Measurements from ENCODE around the gene NDRG2.

Gene NDRG2

GRCh38 chr14:21024585-21025370 is at the start of gene NDRG2:
Gene NDRG2 (minus strand): TSS chr14:21025061. CDS start chr14:21023315, 1,746 bp downstream.
- DNase-seq (ENCODE audit: low read depth in 2 of 2), result peak; percentile 32 to 56

DNA sequence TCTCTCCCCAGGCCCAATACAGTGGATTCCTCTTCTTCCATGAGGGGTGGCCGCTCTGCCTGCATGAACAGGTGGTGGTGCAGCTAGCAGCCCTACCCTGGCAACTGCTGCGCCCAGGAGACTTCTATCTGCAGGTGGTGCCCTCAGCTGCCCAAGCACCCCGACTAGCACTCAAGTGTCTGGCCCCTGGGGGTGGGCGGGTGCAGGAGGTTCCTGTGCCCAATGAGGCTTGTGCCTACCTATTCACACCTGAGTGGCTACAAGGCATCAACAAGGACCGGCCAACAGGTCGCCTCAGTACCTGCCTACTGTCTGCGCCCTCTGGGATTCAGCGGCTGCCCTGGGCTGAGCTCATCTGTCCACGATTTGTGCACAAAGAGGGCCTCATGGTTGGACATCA is 49.1 kb upstream of the NDRG2 start:
- no peak for DNase-seq (ENCODE audit: low read depth in 2 of 2)

DNA sequence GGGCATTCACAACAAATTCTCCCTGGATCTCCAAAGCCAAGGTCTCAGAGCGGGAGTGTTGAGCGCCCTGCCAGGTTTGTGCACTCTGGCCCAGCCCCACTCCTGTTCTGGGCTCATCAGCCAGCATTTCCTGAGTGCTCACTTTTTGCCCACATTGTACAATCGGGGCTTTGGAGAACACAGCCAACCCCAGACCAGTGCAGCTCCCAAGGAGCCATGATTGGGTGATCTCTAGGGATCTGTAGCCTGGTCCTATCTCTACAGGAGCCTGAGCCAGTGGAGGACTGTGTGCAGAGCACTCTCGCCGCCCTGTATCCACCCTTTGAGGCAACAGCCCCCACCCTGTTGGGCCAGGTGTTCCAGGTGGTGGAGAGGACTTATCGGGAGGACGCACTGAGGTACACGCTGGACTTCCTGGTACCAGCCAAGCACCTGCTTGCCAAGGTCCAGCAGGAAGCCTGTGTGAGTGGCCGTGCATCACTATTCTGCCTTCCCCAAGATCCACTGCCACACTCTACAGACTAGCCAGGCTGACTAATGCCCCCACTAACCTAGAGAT is 48.0 kb upstream of the NDRG2 start:
- no peak for DNase-seq (ENCODE audit: low read depth in 2 of 2)

DNA sequence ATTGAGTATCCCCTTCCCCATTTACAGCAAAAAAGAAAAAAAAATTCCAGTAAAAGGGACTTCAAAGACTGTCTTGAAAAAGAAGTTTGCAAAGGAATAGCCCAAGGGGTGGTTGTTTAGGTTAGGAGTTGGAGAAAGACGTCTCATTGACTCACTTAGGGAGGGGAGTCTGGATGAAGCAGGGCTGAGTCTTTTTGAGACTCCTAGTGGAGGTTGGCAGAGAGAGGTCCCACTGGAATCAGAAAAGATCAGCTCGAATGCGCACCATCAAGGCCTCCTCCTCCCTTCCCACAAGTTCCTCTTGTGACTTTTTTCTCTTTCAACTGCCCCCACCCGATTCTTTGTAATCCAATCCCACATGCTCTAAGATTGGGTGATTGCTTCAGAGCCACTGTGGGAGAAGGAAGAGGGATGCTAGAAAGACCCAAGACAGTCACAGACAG is 47.2 kb upstream of the NDRG2 start:
- no peak for DNase-seq (ENCODE audit: low read depth in 2 of 2)

- DNase-seq (ENCODE audit: low read depth in 2 of 2), result peak in 1 of 2 donors; percentile 44
Observed at GRCh38 chr14:21071225-21072030, 46.6 kb upstream of the NDRG2 start.

DNA sequence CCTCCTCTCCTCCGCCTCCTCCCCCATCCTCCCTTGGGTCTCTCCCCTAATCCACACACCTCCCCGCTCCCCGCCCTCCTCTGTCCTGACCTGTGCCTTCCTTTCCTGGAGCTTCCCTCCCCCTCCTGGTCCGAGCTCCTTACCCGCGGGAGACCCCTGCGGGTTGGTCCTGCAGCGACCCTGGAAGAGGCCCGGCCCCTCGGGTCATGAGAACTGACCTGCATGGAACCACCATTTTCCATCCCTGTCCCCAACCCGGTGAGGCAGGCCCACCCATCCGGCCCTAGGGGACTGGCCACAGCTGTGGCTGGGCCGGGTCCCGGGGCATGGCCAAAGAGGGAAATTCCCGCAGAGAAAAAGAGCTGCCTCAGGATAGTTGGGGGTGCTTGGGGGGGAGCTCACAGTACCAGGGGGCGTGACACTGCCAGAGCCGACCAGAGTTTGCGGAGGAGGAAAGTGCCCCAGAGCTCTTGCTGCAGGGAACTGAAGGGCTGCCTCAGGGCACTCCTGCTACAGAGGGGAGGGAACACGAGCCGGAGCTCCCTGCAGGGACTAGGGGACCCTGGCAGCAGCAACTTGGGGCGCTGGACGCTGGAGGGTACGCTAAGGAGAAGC is 45.9 kb upstream of the NDRG2 start:
- DNase-seq (ENCODE audit: low read depth in 2 of 2), result no peak

DNA sequence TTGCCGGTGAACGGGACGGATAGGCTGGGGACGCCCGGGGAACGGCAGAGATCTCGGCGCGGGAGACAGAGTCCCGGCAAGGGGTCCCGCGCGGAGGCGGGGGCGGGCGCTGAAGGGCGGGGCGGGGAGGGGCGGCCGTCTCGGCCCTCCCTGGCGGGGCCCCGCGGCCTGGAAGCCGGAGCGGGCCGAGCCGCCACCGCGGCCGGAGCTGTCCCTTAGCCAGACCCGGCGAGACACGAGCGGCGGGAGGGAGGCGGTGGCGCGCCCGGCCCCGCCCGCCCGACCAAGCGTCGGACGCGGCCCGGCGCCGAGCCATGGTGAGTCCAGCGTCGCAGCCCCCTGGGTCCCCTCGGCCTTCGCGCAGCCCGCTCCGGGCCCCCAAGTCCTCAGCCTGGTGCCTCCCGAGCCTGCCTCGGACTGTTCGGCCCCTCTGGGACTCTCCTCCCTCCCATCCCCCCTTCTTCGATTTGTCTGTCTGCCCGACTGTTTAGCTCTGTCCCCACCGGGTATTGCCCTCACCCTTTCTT is 45.3 kb upstream of the NDRG2 start, which contains the start of gene ARHGEF40:
TSS of gene ARHGEF40 (plus strand) at position 222 of the 527 bp plus-strand sequence. CDS start at position 315, 93 bp downstream.
- no peak for DNase-seq (ENCODE audit: low read depth in 2 of 2)

- no peak for DNase-seq (ENCODE audit: low read depth in 2 of 2)
Observed at GRCh38 chr14:21069388-21070082, 44.7 kb upstream of the NDRG2 start.

DNA sequence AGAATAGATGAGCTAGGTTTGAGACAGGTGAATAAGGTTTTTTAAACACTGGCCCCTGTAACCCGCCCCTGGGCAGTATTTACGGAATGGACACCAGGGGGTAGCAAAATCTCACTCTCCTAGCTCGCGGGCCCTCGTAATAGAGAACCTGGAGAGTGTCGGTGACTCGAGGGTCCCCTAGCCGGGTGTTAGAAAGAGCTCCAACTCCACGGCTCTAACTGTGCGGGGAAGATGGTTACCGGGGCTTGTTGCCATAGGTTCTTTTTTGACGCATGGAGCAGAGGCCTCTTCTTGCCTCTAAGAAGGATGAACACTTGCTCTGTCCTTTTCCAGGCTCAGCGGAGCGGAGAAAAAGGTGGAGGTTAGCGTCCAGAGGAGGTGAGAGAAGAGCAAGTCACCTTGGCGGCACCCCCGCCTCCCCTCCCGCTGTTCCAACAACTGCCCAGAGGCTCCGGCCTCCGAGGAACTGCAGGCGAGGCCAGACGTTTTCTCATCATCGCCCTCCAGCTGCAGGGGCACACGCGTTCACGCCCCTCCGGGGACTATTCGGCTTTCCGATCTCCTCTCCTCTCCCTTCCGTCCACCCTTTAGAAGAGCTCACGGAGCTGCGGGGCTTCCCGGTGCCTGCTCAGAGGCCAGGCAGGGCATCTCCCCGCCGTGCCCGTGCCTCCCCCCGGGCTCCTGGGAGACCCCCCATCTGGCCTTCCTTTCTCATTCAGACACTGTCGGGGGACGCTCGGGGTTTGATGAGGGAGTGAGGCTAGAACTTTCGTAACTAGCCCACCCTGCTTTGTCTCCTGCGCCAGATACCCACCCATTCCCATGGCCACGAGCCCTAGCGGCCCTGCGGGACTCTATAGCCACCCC is 43.9 kb upstream of the NDRG2 start:
- DNase-seq (ENCODE audit: low read depth in 2 of 2), result no peak

GRCh38 chr14:21066882-21067502 is 42.1 kb upstream of the NDRG2 start:
- DNase-seq (ENCODE audit: low read depth in 2 of 2), result no peak

DNA sequence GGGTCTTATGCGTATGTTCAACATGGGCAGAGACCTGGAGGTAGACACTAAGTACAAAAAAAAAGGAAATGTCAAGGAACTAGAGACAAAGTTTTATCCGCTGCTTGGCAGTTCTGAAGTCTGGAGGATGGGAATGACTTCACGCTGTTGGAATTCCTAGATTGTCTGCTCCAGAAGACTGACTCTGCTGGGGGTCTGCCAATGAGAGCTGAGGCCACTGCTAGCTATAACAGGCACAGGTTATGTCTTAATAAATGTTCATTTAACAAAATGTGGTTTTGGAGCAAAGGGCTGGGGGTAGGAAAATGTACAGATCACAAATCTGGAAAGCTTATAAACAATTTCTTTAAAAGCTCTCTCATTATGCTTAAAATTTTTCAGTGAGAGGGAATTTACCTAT is 38.6 kb upstream of the NDRG2 start:
- no peak for DNase-seq (ENCODE audit: low read depth in 2 of 2)

GRCh38 chr14:21061347-21061668 is 36.4 kb upstream of the NDRG2 start:
- no peak for DNase-seq (ENCODE audit: low read depth in 2 of 2)

GRCh38 chr14:21060614-21061346 is 35.9 kb upstream of the NDRG2 start:
- no peak for DNase-seq (ENCODE audit: low read depth in 2 of 2)

DNA sequence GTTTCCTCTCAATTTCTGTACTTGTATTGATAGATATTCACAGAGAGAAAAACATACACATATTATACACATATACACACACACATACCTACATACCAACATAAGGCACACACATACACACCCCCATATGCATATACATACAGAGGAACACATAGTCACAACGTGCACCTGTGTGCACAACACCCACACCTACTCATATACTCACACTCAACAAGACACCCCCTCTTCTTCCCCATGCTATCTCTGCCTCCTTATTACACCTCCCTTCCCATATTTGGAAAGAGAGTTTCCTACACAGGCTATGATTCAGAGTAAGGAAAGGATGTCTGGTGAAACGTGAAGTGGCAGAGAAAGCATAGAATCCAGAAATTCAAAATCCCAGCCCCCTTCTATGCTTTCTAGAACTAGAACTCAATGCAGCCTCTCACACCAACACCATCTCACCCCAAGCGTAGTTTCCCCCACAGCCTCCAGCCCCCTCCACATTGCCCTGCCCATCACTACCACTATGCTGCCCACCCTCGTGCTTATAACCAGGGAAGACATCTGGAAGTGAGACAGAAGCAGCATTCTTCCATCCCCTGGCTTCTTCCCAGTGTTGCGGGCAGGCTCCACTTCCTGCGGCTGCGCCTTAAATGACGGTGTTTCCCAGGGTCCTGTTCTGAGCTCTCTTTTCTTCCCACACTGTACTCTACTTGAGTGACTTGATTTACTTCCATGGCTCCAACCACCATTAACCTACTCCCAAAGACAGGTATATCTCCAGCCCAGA is 35.2 kb upstream of the NDRG2 start:
- no peak for DNase-seq (ENCODE audit: low read depth in 2 of 2)

DNA sequence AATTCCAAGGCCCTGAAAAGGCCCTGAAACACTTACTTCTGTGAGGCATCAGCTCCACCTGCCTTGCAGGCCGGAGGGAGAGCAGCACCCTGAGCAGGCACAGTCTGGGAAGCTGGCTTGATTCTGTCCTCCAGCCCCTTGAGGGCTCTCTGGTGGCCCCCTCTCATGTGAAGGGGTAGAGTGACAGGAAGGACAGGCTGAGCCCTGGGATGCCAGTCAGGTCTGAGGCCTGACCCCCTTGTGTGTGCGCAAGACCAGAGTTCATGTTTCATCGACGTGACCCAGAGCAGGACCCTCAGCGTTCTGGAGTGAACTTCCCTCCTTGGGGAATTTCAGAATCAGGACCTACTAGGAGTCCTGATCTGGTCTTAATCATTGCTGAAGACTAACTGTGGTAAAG is 34.0 kb upstream of the NDRG2 start:
- DNase-seq (ENCODE audit: low read depth in 2 of 2), result no peak

- DNase-seq (ENCODE audit: low read depth in 2 of 2), result no peak
Observed at GRCh38 chr14:21057803-21058675, 33.2 kb upstream of the NDRG2 start, which contains the start of gene RNASE8. Gene RNASE8 (plus strand): TSS chr14:21057822. CDS start chr14:21057893, 71 bp downstream.

DNA sequence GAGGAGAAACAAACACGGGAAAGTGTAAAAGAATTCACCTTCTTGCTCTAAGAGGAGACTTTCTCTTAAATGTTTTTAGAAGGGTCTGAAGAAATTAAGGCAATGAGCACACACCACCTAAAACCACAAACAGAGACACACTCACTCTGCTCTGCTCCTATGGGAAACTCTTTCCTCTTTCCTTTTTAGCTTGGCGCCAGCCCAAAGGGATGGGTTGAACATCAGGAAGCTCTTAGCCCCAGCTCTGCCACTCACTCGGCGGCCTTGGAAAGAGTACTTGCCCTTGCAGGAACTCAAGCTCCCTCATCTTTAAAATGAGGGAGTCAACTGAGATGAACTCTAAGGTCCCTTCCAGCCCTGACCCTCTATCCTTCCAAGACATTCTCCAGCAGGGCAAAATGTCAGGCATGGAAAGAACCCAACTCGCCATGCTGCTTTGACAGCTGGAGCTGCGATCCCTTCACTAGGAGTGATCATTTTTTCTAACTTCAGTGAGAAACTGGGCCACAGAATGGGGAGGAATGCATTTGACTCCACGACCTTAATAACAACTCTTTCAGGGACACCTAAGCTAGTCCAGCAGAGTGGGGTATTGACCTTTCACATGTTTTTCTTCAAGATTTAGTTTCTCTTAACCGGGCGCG is 31.8 kb upstream of the NDRG2 start:
- no peak for DNase-seq (ENCODE audit: low read depth in 2 of 2)

Measured in stimulated activated CD4-positive, alpha-beta T cell treated with anti-CD3 and anti-CD28 coated beads, Interleukin-4, amount 100 ng/mL, for 48 hours (primary cell).